ENCODE results near the gene YAP1.

Gene YAP1

DNA sequence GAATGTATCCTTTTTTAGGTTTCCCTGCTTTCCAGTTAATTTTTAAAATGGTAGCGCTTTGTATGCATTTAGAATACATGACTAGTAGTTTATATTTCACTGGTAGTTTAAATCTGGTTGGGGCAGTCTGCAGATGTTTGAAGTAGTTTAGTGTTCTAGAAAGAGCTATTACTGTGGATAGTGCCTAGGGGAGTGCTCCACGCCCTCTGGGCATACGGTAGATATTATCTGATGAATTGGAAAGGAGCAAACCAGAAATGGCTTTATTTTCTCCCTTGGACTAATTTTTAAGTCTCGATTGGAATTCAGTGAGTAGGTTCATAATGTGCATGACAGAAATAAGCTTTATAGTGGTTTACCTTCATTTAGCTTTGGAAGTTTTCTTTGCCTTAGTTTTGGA is 120.7 kb downstream of the YAP1 start:
- TF ChIP-seq, protein P1, sequence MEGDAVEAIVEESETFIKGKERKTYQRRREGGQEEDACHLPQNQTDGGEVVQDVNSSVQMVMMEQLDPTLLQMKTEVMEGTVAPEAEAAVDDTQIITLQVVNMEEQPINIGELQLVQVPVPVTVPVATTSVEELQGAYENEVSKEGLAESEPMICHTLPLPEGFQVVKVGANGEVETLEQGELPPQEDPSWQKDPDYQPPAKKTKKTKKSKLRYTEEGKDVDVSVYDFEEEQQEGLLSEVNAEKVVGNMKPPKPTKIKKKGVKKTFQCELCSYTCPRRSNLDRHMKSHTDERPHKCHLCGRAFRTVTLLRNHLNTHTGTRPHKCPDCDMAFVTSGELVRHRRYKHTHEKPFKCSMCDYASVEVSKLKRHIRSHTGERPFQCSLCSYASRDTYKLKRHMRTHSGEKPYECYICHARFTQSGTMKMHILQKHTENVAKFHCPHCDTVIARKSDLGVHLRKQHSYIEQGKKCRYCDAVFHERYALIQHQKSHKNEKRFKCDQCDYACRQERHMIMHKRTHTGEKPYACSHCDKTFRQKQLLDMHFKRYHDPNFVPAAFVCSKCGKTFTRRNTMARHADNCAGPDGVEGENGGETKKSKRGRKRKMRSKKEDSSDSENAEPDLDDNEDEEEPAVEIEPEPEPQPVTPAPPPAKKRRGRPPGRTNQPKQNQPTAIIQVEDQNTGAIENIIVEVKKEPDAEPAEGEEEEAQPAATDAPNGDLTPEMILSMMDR (IDR thresholded peaks at IDR 0.05; ENCODE audit: insufficient read depth, low read depth, low read length, missing control alignments) = no peak
- no peak for DNase-seq (ENCODE audit: low read depth)
- H3K4me3 ChIP-seq (ENCODE audit: low read depth, low read length) = no peak overlapping the region

DNA sequence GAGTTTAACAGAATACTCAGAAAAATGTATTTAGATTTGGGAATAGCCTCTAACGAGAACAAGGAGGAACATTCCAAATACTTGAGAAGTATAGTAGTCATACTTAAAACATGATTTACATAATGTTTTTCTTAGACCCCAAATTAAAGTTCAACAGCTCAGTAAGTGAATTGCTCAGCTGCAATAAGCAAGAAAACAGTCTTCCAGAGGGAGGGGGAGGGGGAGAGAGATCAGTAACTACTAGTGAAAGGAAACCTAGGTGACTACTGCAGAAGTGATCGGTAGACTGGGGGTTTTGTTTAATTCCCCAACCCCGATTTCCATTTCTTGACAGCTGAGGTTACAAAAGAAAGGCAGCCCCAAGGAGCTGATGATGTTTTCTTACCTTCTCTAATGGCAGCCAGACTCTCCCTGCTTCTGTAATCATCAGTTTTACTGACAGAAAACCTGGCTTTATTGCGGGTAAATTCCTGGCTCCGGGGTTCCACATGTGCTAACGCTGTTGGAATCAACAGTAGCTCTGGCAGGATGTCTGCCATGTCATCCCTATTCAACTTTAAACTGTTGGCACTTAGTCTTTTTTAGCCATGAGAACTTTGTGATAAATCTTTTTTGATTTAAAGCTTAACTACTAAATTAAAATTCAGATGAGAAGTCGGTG is 124.7 kb downstream of the YAP1 start:
- no peak overlapping the region for H3K4me3 ChIP-seq (ENCODE audit: low read depth, low read length)
- DNase-seq (ENCODE audit: low read depth) = no peak
- TF ChIP-seq, protein P1 (IDR thresholded peaks at IDR 0.05; ENCODE audit: insufficient read depth, low read depth, low read length, missing control alignments) = no peak

DNA sequence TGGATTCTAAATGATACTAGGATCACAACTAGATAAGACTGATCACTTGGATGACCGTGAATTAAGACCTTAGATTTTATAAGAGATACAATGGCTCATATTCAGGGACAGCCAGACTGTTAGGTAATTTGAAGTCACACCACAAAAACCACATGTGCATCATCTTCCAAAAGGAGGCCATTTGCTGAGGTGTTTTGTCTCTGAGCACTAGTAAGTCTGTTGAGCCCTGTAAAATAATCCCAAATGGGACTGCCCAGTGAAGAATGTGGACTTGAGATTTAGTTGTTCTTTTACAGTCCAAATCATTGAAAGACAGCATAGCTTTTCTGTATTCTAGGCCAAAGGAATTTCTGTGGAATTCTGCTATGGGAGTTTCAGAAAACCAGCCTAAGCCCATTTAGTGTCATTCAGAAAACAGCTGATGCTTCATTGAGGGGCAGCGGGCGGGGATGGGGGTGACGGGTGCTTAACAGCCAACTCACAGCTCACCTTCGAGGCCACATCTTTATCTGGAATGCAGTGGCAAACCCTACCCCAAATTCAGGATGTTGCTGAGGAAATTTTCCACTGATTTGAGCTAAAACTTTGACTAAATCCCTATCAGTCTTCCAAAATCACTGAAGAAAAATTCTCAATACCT is 127.0 kb downstream of the YAP1 start:
- DNase-seq (ENCODE audit: low read depth) = no peak
- H3K4me3 ChIP-seq (ENCODE audit: low read depth, low read length) = no peak overlapping the region
- TF ChIP-seq, protein P1 (IDR thresholded peaks at IDR 0.05; ENCODE audit: insufficient read depth, low read depth, low read length, missing control alignments) = no peak

DNA sequence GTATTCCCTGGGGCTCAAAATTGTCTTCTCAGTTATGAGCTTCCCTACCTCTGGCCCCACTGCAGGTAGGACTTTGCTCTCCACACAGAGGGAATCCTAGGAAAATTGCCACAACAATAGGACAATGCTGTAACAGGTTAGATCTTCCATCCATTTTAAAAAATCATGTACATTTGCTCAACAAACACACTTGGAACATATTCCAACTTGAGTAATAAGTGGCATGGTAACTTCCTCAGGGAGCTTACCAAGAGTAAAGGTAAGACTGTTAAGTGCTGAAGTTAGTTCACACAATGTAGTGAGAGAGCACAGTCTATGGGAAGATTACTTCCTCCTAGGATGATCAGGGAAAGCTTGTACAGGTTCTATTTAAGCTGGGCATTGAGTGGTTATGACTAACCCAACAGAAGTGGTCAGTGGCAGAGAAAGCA is 128.2 kb downstream of the YAP1 start:
- no peak for DNase-seq (ENCODE audit: low read depth)
- H3K4me3 ChIP-seq (ENCODE audit: low read depth, low read length) = no peak overlapping the region
- TF ChIP-seq, protein P1 (IDR thresholded peaks at IDR 0.05; ENCODE audit: insufficient read depth, low read depth, low read length, missing control alignments) = no peak

DNA sequence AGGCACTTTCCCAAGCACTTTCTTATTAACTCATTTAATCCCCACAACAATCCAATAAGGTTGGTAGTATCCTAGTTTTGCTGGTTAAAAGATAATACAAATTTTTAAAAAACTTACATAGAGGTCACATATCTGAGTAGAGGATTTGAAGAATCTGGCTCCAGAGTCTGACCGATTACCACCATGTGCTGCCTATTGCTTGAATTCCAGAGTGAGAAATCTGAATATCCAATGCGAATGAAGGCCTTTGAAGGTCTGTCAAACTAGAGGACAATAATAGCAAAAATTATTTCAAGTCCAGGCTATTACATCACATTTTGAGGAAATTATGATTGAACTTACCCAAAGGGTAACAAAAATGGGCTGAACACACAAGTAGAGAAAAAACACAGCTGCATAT is 129.2 kb downstream of the YAP1 start:
- no peak overlapping the region for H3K4me3 ChIP-seq (ENCODE audit: low read depth, low read length)
- DNase-seq (ENCODE audit: low read depth) = no peak
- TF ChIP-seq, protein P1 (IDR thresholded peaks at IDR 0.05; ENCODE audit: insufficient read depth, low read depth, low read length, missing control alignments) = no peak

DNA sequence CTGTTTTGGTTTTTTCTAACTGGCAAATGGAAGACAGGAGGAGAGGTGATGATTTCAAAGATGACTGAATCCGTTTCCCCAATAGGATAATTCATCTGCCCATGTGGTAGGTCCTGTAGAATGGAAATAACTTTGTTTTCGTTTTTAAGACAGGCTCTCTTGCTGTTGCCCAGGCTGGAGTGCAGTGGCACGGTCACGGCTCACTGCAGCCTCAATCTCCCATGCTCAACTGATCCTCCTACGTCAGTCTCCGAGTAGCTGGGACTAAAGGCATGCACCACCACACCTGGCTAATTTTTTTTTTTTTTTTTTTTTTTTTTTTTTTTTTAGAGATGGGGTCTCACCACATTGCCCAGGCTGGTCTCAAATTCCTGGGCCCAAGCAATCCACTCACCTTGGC is 129.7 kb downstream of the YAP1 start:
- H3K4me3 ChIP-seq (ENCODE audit: low read depth, low read length) = no peak overlapping the region
- TF ChIP-seq, protein P1 (IDR thresholded peaks at IDR 0.05; ENCODE audit: insufficient read depth, low read depth, low read length, missing control alignments) = no peak
- no peak for DNase-seq (ENCODE audit: low read depth)

Data from GM12865 (cell line).